ENCODE data around the gene KYNU.

GRCh38 chr2:143029141-143029540, 151.7 kb downstream of the KYNU start:
- TF ChIP-seq POLR2AphosphoS5 (IDR thresholded peaks at IDR 0.05; ENCODE audit: low read depth, low read length) (no peak), POLR2A (IDR thresholded peaks at IDR 0.05; ENCODE audit: low read depth, low read length) (no peak), TAF1 (IDR thresholded peaks at IDR 0.05; ENCODE audit: low read depth, low read length) (no peak), PAX5 (IDR thresholded peaks at IDR 0.05; ENCODE audit: insufficient read depth, low read length, severe bottlenecking) (no peak), POU2F2 (IDR thresholded peaks at IDR 0.05; ENCODE audit: low read depth, low read length) (no peak), SPI1 (IDR thresholded peaks at IDR 0.05; ENCODE audit: low read depth, low read length) (no peak)

Measured in GM12891 (cell line).